OCI-LY3 (cell line): Measurements from ENCODE around the gene DNAJB1.
A peak's percentile ranks its signal among the peaks of the same experiment; 100 is the strongest.
"Not testable (repeated sequence)": the region's sequence is repeated elsewhere in the genome, so short reads cannot be mapped to it uniquely, and the experiment has no call there.

Experiments used
- H2AFZ ChIP-seq: fragments of 200-600, 300-600 bp; shearing (Covaris generic); 2 replicates; pipeline ENCODE4 v1.6.0; 2014; ENCODE audit warnings: antibody characterized with exemption, low read depth, low read length
- H3K27ac ChIP-seq: fragments of 200-600, 300-600 bp; sonication (generic); 2 replicates; pipeline ENCODE4 v1.5.1; 2014; ENCODE audit warnings: mild to moderate bottlenecking, low read length, moderate library complexity, mixed read lengths
- H3K27me3 ChIP-seq: fragments of 200-600, 300-600 bp; sonication (generic); 2 replicates; pipeline ENCODE4 v1.6.1; 2014; ENCODE audit warnings: low read depth, low read length, mixed read lengths
- H3K36me3 ChIP-seq: fragments of 200-600, 300-600 bp; sonication (generic); replicated peaks from 2 replicates; pipeline ENCODE3; 2014; ENCODE audit warnings: low read depth, low read length, mixed read lengths
- H3K4me1 ChIP-seq: fragments of 300-600, 200-600 bp; sonication (generic); 2 replicates; pipeline ENCODE4 v1.6.1; 2014; ENCODE audit warnings: low read length, mixed read lengths
- H3K4me2 ChIP-seq: fragments of 200-600, 300-600 bp; sonication (generic); 2 replicates; pipeline ENCODE4 v1.6.1; 2014; ENCODE audit warnings: low read length, mixed read lengths
- H3K4me3 ChIP-seq: fragments of 300-600, 200-600 bp; sonication (generic); 2 replicates; pipeline ENCODE4 v1.5.1; 2014; ENCODE audit warnings: antibody characterized with exemption, mild to moderate bottlenecking, low read length, moderate library complexity
- H3K79me2 ChIP-seq: fragments of 300-600, 200-600 bp; shearing (Covaris generic); 2 replicates; pipeline ENCODE4 v1.6.1; 2014; ENCODE audit warnings: mild to moderate bottlenecking, low read length, mixed read lengths
- H3K9ac ChIP-seq: fragments of 300-600, 200-600 bp; shearing (Covaris generic); 2 replicates; pipeline ENCODE4 v1.6.0; 2014; ENCODE audit warnings: mild to moderate bottlenecking, low read length, moderate library complexity
- H3K9me3 ChIP-seq: fragments of 200-600, 300-600 bp; shearing (Covaris generic); 2 replicates; pipeline ENCODE4 v1.6.1; 2014; ENCODE audit warnings: low read length, mixed read lengths; ENCODE audit not compliant: insufficient read depth
- H4K20me1 ChIP-seq: fragments of 200-600, 300-600 bp; sonication (generic); 2 replicates; pipeline ENCODE4 v1.6.1; 2016; ENCODE audit warnings: low read length, mixed read lengths; ENCODE audit not compliant: insufficient read depth
- EZH2phosphoT487 ChIP-seq: fragments of 200-600 bp; shearing (Covaris generic); IDR thresholded peaks from 2 replicates; pipeline ENCODE4 v1.6.1; 2018; ENCODE audit warnings: antibody characterized with exemption, mixed run types, low read depth
- TF ChIP-seq, protein P1 (sequence below): fragments of 200-600, 300-600 bp; sonication (generic); IDR thresholded peaks from 2 replicates; pipeline ENCODE4 v1.5.1; 2014; ENCODE audit warnings: antibody characterized with exemption, low read length, low read depth

The DNAJB1 gene

GRCh38 chr19:14507704-14508542, 10.3 kb downstream of the DNAJB1 start:
- Histone ChIP-seq H2AFZ (no peak overlapping the region), H3K27ac (no peak overlapping the region), H3K4me3 (no peak overlapping the region), H3K4me1 (peaks cover 3% of the 10 kb centered on the region; the same call in 1 of the 2 replicates), H3K9me3 (no peaks in the 10 kb centered on the region), H3K9ac (no peak overlapping the region), H3K4me2 (no peak overlapping the region), H4K20me1 (no peaks in the 10 kb centered on the region), H3K36me3 (peaks cover 4% of the 10 kb centered on the region), H3K27me3 (no peaks in the 10 kb centered on the region), H3K79me2 (no peaks in the 10 kb centered on the region)
- TF ChIP-seq, protein P1, sequence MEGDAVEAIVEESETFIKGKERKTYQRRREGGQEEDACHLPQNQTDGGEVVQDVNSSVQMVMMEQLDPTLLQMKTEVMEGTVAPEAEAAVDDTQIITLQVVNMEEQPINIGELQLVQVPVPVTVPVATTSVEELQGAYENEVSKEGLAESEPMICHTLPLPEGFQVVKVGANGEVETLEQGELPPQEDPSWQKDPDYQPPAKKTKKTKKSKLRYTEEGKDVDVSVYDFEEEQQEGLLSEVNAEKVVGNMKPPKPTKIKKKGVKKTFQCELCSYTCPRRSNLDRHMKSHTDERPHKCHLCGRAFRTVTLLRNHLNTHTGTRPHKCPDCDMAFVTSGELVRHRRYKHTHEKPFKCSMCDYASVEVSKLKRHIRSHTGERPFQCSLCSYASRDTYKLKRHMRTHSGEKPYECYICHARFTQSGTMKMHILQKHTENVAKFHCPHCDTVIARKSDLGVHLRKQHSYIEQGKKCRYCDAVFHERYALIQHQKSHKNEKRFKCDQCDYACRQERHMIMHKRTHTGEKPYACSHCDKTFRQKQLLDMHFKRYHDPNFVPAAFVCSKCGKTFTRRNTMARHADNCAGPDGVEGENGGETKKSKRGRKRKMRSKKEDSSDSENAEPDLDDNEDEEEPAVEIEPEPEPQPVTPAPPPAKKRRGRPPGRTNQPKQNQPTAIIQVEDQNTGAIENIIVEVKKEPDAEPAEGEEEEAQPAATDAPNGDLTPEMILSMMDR = no peak
- no peak for TF ChIP-seq EZH2phosphoT487

DNA sequence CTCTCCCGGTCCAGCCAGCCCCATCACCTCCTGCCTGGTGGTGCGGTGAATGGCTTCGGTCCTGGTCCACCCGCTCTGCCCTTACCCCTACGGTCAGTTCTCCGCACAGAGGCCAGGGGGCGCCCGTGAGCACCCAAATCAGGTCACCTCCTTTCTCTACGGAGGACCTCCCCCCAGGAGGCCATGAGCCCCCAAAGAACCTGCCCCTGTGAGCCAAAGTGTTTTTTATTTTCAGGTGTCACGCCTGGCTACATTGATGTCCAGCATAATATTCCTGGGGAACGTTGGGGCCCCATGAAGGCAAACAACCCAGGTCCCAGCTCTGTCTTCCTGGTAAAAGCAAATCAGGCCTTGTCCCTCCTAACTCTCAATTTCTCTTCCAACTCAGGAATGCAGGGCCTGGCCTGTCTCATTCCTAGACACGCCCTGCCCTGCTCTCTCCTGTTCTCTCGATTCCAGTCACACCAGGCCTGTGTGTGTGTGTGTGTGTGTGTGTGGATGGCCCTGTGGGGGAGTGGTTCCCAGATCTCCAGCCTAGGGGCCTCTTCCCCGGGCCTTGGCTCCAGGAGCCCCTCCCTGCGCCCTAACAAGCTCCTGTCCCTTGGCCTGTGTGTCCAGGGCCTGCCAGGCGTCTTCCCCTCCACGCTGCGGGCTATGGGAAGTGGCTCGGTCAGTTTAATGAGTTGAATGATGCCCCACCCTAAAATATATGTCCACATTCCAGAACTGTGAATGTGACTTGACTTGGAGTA, 12.5 kb downstream of the DNAJB1 start:
- Histone ChIP-seq H3K4me1 (peaks cover 3% of the 10 kb centered on the region; the same call in 1 of the 2 replicates), H3K27ac (no peak overlapping the region), H3K36me3 (no peaks in the 10 kb centered on the region), H3K79me2 (no peaks in the 10 kb centered on the region), H3K9ac (no peak overlapping the region), H4K20me1 (no peaks in the 10 kb centered on the region), H2AFZ (peak overlapping the region; percentile 89), H3K9me3 (no peaks in the 10 kb centered on the region), H3K4me3 (no peak overlapping the region), H3K27me3 (peaks cover 5% of the 10 kb centered on the region; the same call in 1 of the 2 replicates), H3K4me2 (peak overlapping the region; percentile 23; the same call in 1 of the 2 replicates)
- TF ChIP-seq, protein P1 = peak; percentile 74
- no peak for TF ChIP-seq EZH2phosphoT487

- H3K36me3 ChIP-seq, H3K4me2 ChIP-seq, H3K79me2 ChIP-seq, H3K27me3 ChIP-seq, H2AFZ ChIP-seq, H3K27ac ChIP-seq, H3K9me3 ChIP-seq, H3K4me3 ChIP-seq, H3K9ac ChIP-seq, H4K20me1 ChIP-seq, H3K4me1 ChIP-seq: not testable (repeated sequence)
These were observed 13.6 kb downstream of the DNAJB1 start for GRCh38 chr19:14504575-14504974.

DNA sequence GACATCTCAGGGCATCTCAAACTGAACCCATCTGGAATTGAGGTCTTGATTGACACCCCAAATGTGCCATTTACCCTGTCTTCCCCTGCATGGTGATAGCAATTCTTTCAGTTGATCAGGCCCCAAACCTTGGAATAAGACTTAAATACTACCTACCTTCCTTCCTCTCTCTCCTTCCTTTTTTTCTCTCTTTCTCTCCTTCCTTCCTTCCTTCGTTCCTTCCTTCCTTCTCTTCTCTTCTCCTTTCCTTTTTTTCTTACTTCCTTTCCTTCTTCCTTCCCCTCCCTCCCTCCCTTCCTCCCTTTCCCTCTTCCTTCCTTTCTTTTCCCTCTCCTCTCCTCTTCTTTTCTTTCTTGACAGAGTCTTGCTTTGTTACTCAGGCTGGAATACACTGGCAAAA, 14.9 kb downstream of the DNAJB1 start:
- H3K4me1 ChIP-seq = peaks cover 3% of the 10 kb centered on the region; the same call in 1 of the 2 replicates
- no peak overlapping the region for H3K4me3 ChIP-seq
- no peak for TF ChIP-seq EZH2phosphoT487
- TF ChIP-seq, protein P1 = no peak
- no peak overlapping the region for H3K9ac ChIP-seq
- H3K9me3 ChIP-seq = no peaks in the 10 kb centered on the region
- no peaks in the 10 kb centered on the region for H3K36me3 ChIP-seq
- H3K4me2 ChIP-seq = no peak overlapping the region
- peaks cover 5% of the 10 kb centered on the region; the same call in 1 of the 2 replicates for H3K27me3 ChIP-seq
- H2AFZ ChIP-seq = no peak overlapping the region
- H3K27ac ChIP-seq = no peak overlapping the region
- no peaks in the 10 kb centered on the region for H3K79me2 ChIP-seq
- H4K20me1 ChIP-seq = no peaks in the 10 kb centered on the region
